CD14-positive monocyte (primary cell): ENCODE data around the gene NLRC3. TPM values are rescaled to one million over a fixed set of nuclear protein-coding genes. Genes with fewer than 3 reads are reported as not detected.

Experiments
- DNase-seq, 3 donors: peaks; one replicate each; pipeline ENCODE4 v3.0.0-alpha.2; 2011 to 2022
- H2AFZ ChIP-seq: 2 replicates; pipeline ENCODE4 v1.6.0; 2012; ENCODE audit warnings: mild to moderate bottlenecking, low read depth, low read length, inconsistent platforms; ENCODE audit not compliant: insufficient read depth, poor library complexity, severe bottlenecking
- H3K27ac ChIP-seq, 2 donors: 1 replicate in 1 of 2; 2 replicates in 1 of 2; pipeline ENCODE4 v1.5.1; 2012 to 2013; ENCODE audit warnings: low read length in 2 of 2, control low read depth in 1 of 2, inconsistent platforms in 1 of 2, low read depth in 1 of 2, mild to moderate bottlenecking in 1 of 2
- H3K27me3 ChIP-seq, 2 donors: one replicate each; pipeline versions ENCODE4 v1.6.0 to v1.6.1; 2011 to 2013; ENCODE audit warnings: low read length in 2 of 2; ENCODE audit not compliant: control insufficient read depth in 2 of 2, insufficient read depth in 2 of 2
- H3K36me3 ChIP-seq, 2 donors: replicated peaks in 1 of 2; 1 replicate in 1 of 2; 2 replicates in 1 of 2; pipeline versions ENCODE4 v1.5.1 to v1.6.1; 2012 to 2013; ENCODE audit warnings: low read length in 2 of 2, control low read depth in 1 of 2, inconsistent platforms in 1 of 2, mild to moderate bottlenecking in 1 of 2; ENCODE audit not compliant: insufficient read depth in 2 of 2, control insufficient read depth in 1 of 2
- H3K4me1 ChIP-seq, 2 donors: 1 replicate in 1 of 2; 2 replicates in 1 of 2; pipeline versions ENCODE4 v1.5.1 to v1.6.1; 2012 to 2013; ENCODE audit warnings: low read length in 2 of 2, control low read depth in 1 of 2, inconsistent platforms in 1 of 2, mild to moderate bottlenecking in 1 of 2, moderate library complexity in 1 of 2; ENCODE audit not compliant: insufficient read depth in 2 of 2, control insufficient read depth in 1 of 2
- H3K4me2 ChIP-seq: replicated peaks from 2 replicates; pipeline ENCODE3; 2012; ENCODE audit warnings: low read length, moderate library complexity, mild to moderate bottlenecking; ENCODE audit not compliant: poor library complexity, severe bottlenecking; ENCODE audit errors: extremely low read depth
- H3K4me3 ChIP-seq, 3 experiments: fragments of 200-600 bp in 1 of 3; sonication (generic) in 1 of 3; replicated peaks in 1 of 3; 1 replicate in 2 of 3; 2 replicates in 1 of 3; pipeline ENCODE4 v1.5.1; 2011 to 2013; ENCODE audit warnings: low read length in 3 of 3, mild to moderate bottlenecking in 3 of 3, control low read depth in 2 of 3, low read depth in 2 of 3, inconsistent platforms in 1 of 3, moderate library complexity in 1 of 3
- H3K79me2 ChIP-seq: 2 replicates; pipeline ENCODE4 v1.6.0; 2012; ENCODE audit warnings: mild to moderate bottlenecking, control low read depth, inconsistent platforms, low read length, moderate library complexity; ENCODE audit not compliant: insufficient read depth
- H3K9ac ChIP-seq: 2 replicates; pipeline ENCODE4 v1.6.0; 2017; ENCODE audit warnings: low read length, mild to moderate bottlenecking; ENCODE audit not compliant: insufficient read depth, poor library complexity, severe bottlenecking
- H3K9me3 ChIP-seq, 2 donors: replicated peaks in 1 of 2; 1 replicate in 1 of 2; 2 replicates in 1 of 2; pipeline versions ENCODE4 v1.5.1 to v1.6.1; 2012 to 2013; ENCODE audit warnings: low read length in 2 of 2, control low read depth in 1 of 2; ENCODE audit not compliant: control insufficient read depth in 1 of 2, insufficient read depth in 1 of 2
- H4K20me1 ChIP-seq: 2 replicates; pipeline ENCODE4 v1.6.0; 2012; ENCODE audit warnings: mild to moderate bottlenecking, low read length, control low read depth, moderate library complexity; ENCODE audit not compliant: insufficient read depth
- H3K27ac Mint-ChIP-seq, 7 donors: one replicate each; pipeline ENCODE4 v1.8.0; 2020; ENCODE audit warnings: mild to moderate bottlenecking in 7 of 7, mixed read lengths in 7 of 7, moderate library complexity in 6 of 7, inconsistent platforms in 2 of 7
- H3K27me3 Mint-ChIP-seq, 3 donors: one replicate each; pipeline ENCODE4 v1.8.0; 2021 to 2022; ENCODE audit warnings: low read depth in 3 of 3, mild to moderate bottlenecking in 3 of 3, mixed read lengths in 3 of 3, moderate library complexity in 3 of 3, inconsistent platforms in 1 of 3
- H3K36me3 Mint-ChIP-seq, 2 donors: one replicate each; pipeline ENCODE4 v1.8.0; 2020; ENCODE audit warnings: mixed read lengths in 2 of 2, inconsistent platforms in 1 of 2, mild to moderate bottlenecking in 1 of 2
- H3K4me1 Mint-ChIP-seq: one replicate; pipeline ENCODE4 v1.8.0; 2020; ENCODE audit warnings: mild to moderate bottlenecking, mixed read lengths
- H3K4me3 Mint-ChIP-seq, 2 donors: one replicate each; pipeline ENCODE4 v1.8.0; 2020; ENCODE audit warnings: mild to moderate bottlenecking in 2 of 2, mixed read lengths in 2 of 2, moderate library complexity in 1 of 2
- H3K9me3 Mint-ChIP-seq, 7 donors: one replicate each; pipeline ENCODE4 v1.8.0; 2020 to 2022; ENCODE audit warnings: mixed read lengths in 7 of 7, mild to moderate bottlenecking in 6 of 7, moderate library complexity in 6 of 7, inconsistent platforms in 2 of 7
- WGBS: methylation state at CpG from one replicate; pipeline ENCODE4 v1.1.5; 2013; ENCODE audit warnings: missing lambda C conversion rate; ENCODE audit not compliant: insufficient coverage; 5-methylcytosine and 5-hydroxymethylcytosine counted together
- intact Hi-C, 2 donors: fragments of 100-400 bp; cut with micrococcal nuclease; formaldehyde crosslinking; loops; one replicate each; pipeline versions ENCODE4 v1.15.0 to v1.15.1; 2023
- polyA plus RNA-seq, 3 donors: library from polyadenylated mRNA; depleted of rRNA in 1 of 3; unstranded in 2 of 3; stranded (reverse) in 1 of 3; fragments of 300-500 nt in 2 of 3; fragments of >200 nt in 1 of 3; fragmentation: Illumina TruSeq in 2 of 3; gene quantifications; 1 replicate in 2 of 3; 2 replicates in 1 of 3; pipeline ENCODE4 v1.2.3, GENCODE V29; 2012 to 2021
- TF ChIP-seq, protein P1 (sequence below): fragments of 200-600 bp; IDR thresholded peaks from one replicate; pipeline ENCODE4 v1.8.0; 2022; ENCODE audit warnings: antibody characterized with exemption, mild to moderate bottlenecking

Gene NLRC3
- polyA plus RNA-seq, 3 donors = 0.03 to 0.07 (median 0.06) TPM

DNA sequence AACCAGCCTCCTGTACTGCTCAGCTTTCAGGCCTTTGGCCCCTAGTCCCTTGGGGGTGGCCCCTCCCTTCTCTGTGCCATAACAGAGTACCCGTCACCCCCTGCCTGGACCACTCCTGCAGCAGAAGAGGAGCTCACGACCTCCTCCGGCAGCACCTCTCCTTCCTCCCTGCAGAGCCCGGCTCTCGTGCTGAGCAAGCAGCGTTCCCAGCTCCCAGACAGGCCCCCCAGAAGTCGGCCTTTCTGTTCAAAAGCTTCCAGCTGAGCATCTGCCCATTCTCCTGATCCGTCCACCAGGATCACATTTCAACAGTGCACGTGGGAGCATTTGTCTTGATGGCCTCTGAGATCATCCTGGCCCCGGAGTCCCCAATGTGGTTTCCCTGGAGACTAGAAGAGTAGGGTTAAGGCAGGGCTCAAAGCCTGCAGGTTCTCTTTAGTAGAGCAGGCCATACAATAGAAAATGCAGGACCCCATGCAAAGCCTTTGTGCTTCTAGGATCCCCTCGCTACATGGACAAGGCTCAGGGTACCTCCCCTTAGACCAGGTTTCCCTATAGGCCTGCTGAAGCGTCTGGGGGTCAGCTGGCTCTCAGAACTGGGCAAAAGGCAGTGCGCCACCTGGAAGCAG is 35.6 kb downstream of the NLRC3 start:
- H3K4me3 ChIP-seq = no peak overlapping the region
- no peak overlapping the region for H2AFZ ChIP-seq
- no peak for DNase-seq
- H3K4me1 ChIP-seq = peaks cover under 1% of the 10 kb centered on the region in 2 donors
- no peaks in the 10 kb centered on the region for H3K9me3 Mint-ChIP-seq
- no peaks in the 10 kb centered on the region for H4K20me1 ChIP-seq
- WGBS = 93% methylated on average over 10 of the region's 13 CpGs
- no peak overlapping the region for H3K4me3 Mint-ChIP-seq
- H3K4me1 Mint-ChIP-seq = peaks cover 3% of the 10 kb centered on the region
- H3K27me3 Mint-ChIP-seq = no peaks in the 10 kb centered on the region
- no peak overlapping the region for H3K9ac ChIP-seq
- no peak overlapping the region for H3K27ac Mint-ChIP-seq
- no peak overlapping the region for H3K27ac ChIP-seq
- TF ChIP-seq, protein P1, sequence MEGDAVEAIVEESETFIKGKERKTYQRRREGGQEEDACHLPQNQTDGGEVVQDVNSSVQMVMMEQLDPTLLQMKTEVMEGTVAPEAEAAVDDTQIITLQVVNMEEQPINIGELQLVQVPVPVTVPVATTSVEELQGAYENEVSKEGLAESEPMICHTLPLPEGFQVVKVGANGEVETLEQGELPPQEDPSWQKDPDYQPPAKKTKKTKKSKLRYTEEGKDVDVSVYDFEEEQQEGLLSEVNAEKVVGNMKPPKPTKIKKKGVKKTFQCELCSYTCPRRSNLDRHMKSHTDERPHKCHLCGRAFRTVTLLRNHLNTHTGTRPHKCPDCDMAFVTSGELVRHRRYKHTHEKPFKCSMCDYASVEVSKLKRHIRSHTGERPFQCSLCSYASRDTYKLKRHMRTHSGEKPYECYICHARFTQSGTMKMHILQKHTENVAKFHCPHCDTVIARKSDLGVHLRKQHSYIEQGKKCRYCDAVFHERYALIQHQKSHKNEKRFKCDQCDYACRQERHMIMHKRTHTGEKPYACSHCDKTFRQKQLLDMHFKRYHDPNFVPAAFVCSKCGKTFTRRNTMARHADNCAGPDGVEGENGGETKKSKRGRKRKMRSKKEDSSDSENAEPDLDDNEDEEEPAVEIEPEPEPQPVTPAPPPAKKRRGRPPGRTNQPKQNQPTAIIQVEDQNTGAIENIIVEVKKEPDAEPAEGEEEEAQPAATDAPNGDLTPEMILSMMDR = no peak
- intact Hi-C loops = no loop called here
- no peak overlapping the region for H3K4me2 ChIP-seq
- no peaks in the 10 kb centered on the region for H3K9me3 ChIP-seq
- no peaks in the 10 kb centered on the region for H3K36me3 Mint-ChIP-seq
- H3K79me2 ChIP-seq = no peaks in the 10 kb centered on the region
- H3K27me3 ChIP-seq = no peaks in the 10 kb centered on the region
- no peaks in the 10 kb centered on the region for H3K36me3 ChIP-seq

DNA sequence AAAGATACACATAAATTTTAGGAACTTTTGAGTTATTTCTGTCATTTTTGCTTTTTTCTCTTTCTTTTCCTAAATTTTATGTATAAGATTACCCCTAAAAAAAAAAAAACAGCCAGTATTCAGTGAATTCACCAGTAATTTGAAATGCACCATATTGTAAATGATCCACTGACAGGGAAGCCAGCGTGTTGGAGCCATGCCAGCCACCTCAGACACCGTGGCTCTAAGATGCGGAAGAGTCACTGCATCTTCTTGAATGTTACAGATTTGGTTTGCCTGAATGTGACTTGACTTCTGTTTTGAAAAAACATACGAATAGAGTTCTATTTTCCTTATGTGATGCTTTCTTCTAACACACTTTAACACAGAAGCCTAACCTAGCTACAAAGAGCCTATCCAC is 39.0 kb downstream of the NLRC3 start:
- peaks cover 0 to 10% of the 10 kb centered on the region in 2 donors for H3K36me3 ChIP-seq
- no peaks in the 10 kb centered on the region for H3K27me3 Mint-ChIP-seq
- no peak overlapping the region for H3K27ac ChIP-seq
- H3K4me3 Mint-ChIP-seq = no peak overlapping the region
- H3K4me1 ChIP-seq = no peaks in the 10 kb centered on the region
- no peak overlapping the region for H3K9ac ChIP-seq
- no CpG with 5 or more reads among the region's 4 CpGs for WGBS
- intact Hi-C loops = no loop called here
- TF ChIP-seq, protein P1 = no peak
- peaks cover 10 to 14% of the 10 kb centered on the region in 2 donors for H3K36me3 Mint-ChIP-seq
- H2AFZ ChIP-seq = no peak overlapping the region
- no peak for DNase-seq
- no peak overlapping the region for H3K4me3 ChIP-seq
- no peaks in the 10 kb centered on the region for H3K79me2 ChIP-seq
- no peak overlapping the region for H3K27ac Mint-ChIP-seq
- H3K27me3 ChIP-seq = no peaks in the 10 kb centered on the region
- no peaks in the 10 kb centered on the region for H3K9me3 ChIP-seq
- no peaks in the 10 kb centered on the region for H4K20me1 ChIP-seq
- no peaks in the 10 kb centered on the region for H3K9me3 Mint-ChIP-seq
- H3K4me2 ChIP-seq = no peak overlapping the region
- H3K4me1 Mint-ChIP-seq = no peaks in the 10 kb centered on the region
